GM12878 (cell line): ENCODE data around the gene SCLY. TPM values are rescaled to one million over a fixed set of nuclear protein-coding genes. Genes with fewer than 3 reads are reported as not detected.

Experiments
- ATAC-seq: fragments of 200-7000 bp; cut with Tn5 transposase; 3 replicates; pipeline ENCODE4 v1.9.1; 2020; ENCODE audit warnings: mild to moderate bottlenecking, moderate library complexity
- BruUV-seq: library from RNA; stranded (reverse); fragments of 400-500 nt; replicated peaks from 2 replicates; lab custom pipeline; 2021; lab: Mats Ljungman, UMichigan
- CTCF ChIA-PET: fragments of 300-600 bp; sonication (Branson Sonifier 250); formaldehyde crosslinking; extraction: SDS; loops from one replicate; lab custom pipeline; 2021; ENCODE audit warnings: inconsistent platforms; lab: Yijun Ruan, JAX
- POLR2A ChIA-PET: fragments of 350-600 bp; formaldehyde crosslinking; extraction: SDS; loops from one replicate; lab custom pipeline; 2021; ENCODE audit warnings: inconsistent platforms; lab: Charles Lee
- RAD21 ChIA-PET: fragments of 300-600 bp; sonication (Branson Sonifier 250); formaldehyde crosslinking; loops from one replicate; lab custom pipeline; 2023; ENCODE audit warnings: antibody characterized with exemption; ENCODE audit not compliant: unreplicated experiment; lab: Charles Lee
- SMC1A ChIA-PET: fragments of 300-600 bp; sonication (Branson Sonifier 250); formaldehyde crosslinking; loops from one replicate; lab custom pipeline; 2023; ENCODE audit not compliant: unreplicated experiment, uncharacterized antibody; lab: Charles Lee
- DNase-seq: peaks from one replicate; pipeline ENCODE4 v3.0.0-alpha.2; 2011; ENCODE audit warnings: low read depth, low spot score
- FAIRE-seq: peaks from 3 replicates; lab custom pipeline; 2011; peaks lifted over from hg19 to GRCh38; lab: Jason Lieb, UNC
- H2AFZ ChIP-seq: 2 replicates; pipeline ENCODE4 v1.6.0; 2011; ENCODE audit warnings: low read depth, low read length, control low read depth; ENCODE audit not compliant: control insufficient read depth
- H3K27ac ChIP-seq: 2 replicates; pipeline ENCODE4 v1.5.1; 2011; ENCODE audit warnings: control low read depth; ENCODE audit not compliant: control insufficient read depth, insufficient read depth
- H3K27me3 ChIP-seq, 2 experiments: replicated peaks in 1 of 2; 2 replicates each; pipeline versions ENCODE4 v1.6.0 to v1.6.1; 2011; ENCODE audit warnings: low read length in 1 of 2; ENCODE audit not compliant: control insufficient read depth in 2 of 2, insufficient read depth in 2 of 2
- H3K36me3 ChIP-seq, 2 experiments: 2 replicates each; pipeline ENCODE4 v1.5.1; 2011; ENCODE audit warnings: low read length in 1 of 2; ENCODE audit not compliant: control insufficient read depth in 2 of 2, insufficient read depth in 2 of 2
- H3K4me1 ChIP-seq: 2 replicates; pipeline ENCODE4 v1.6.1; 2011; ENCODE audit warnings: mild to moderate bottlenecking, low read length, moderate library complexity, mixed read lengths; ENCODE audit not compliant: control insufficient read depth, insufficient read depth
- H3K4me2 ChIP-seq: 2 replicates; pipeline ENCODE4 v1.6.0; 2011; ENCODE audit warnings: control low read depth; ENCODE audit not compliant: control insufficient read depth, insufficient read depth
- H3K4me3 ChIP-seq: fragments of 200-600 bp; sonication (generic); 2 replicates; pipeline ENCODE4 v1.5.1; 2016
- H3K79me2 ChIP-seq: 2 replicates; pipeline ENCODE4 v1.6.0; 2011; ENCODE audit warnings: low read length; ENCODE audit not compliant: control insufficient read depth, insufficient read depth
- H3K9ac ChIP-seq: 2 replicates; pipeline ENCODE4 v1.8.0; 2011; ENCODE audit warnings: low read length, control low read depth, mixed read lengths; ENCODE audit not compliant: control insufficient read depth, insufficient read depth
- H3K9me3 ChIP-seq: replicated peaks from 3 replicates; pipeline ENCODE4 v1.5.1; 2011; ENCODE audit warnings: mild to moderate bottlenecking, low read length; ENCODE audit not compliant: control insufficient read depth, insufficient read depth
- H4K20me1 ChIP-seq: 2 replicates; pipeline ENCODE4 v1.6.0; 2011; ENCODE audit not compliant: control insufficient read depth, insufficient read depth
- CEBPB ChIP-seq, 2 experiments: fragments of 150-350 bp in 1 of 2; IDR thresholded peaks; 2 replicates each; pipeline ENCODE4 v1.6.1; 2012 to 2014; ENCODE audit warnings: low read depth in 2 of 2, low read length in 2 of 2, borderline replicate concordance in 1 of 2, inconsistent platforms in 1 of 2
- HDGF ChIP-seq: fragments of 450-650 bp; IDR thresholded peaks from 2 replicates; pipeline ENCODE4 v1.6.1; 2016; ENCODE audit warnings: antibody characterized with exemption
- MYB ChIP-seq: fragments of 150-350 bp; IDR thresholded peaks from 2 replicates; pipeline ENCODE4 v1.6.1; 2014; ENCODE audit warnings: mild to moderate bottlenecking, low read depth, low read length, borderline replicate concordance
- PBX3 ChIP-seq: IDR thresholded peaks from 2 replicates; pipeline ENCODE4 v1.6.1; 2011; ENCODE audit warnings: mild to moderate bottlenecking, low read depth, low read length, moderate library complexity; ENCODE audit not compliant: insufficient replicate concordance
- WGBS: methylation state at CpG from one replicate; pipeline ENCODE4 v1.1.6; 2016; ENCODE audit warnings: low lambda C conversion rate; ENCODE audit not compliant: insufficient replicate concordance, insufficient coverage; ENCODE audit errors: missing lambda C conversion rate; 5-methylcytosine and 5-hydroxymethylcytosine counted together
- in situ Hi-C: fragments of 300-500 bp; cut with MboI; formaldehyde crosslinking; loops from 9 replicates; pipeline ENCODE4 v1.14.3; 2018; ENCODE audit warnings: mixed read lengths
- intact Hi-C: fragments of 100-400 bp; cut with micrococcal nuclease; formaldehyde crosslinking; loops from one replicate; pipeline ENCODE4 v1.14.2; 2022; ENCODE audit not compliant: unreplicated experiment
- polyA plus RNA-seq, 11 experiments: library from polyadenylated mRNA; depleted of rRNA in 4 of 11; unstranded in 6 of 11; stranded (reverse) in 5 of 11; fragments of >200 nt; fragmentation: Nextera tagmentation in 4 of 11; fragmentation: Illumina TruSeq in 1 of 11; extraction: Ambion mirVana in 4 of 11; extraction: Trizol in 1 of 11; gene quantifications; 1 replicate in 1 of 11; 2 replicates in 10 of 11; pipeline versions ENCODE4 v1.2.1 to v1.2.3, GENCODE V29; 2011 to 2016; ENCODE audit warnings: inconsistent platforms in 2 of 11, missing spikeins in 2 of 11, low read depth in 1 of 11
- total RNA-seq, 4 experiments: library from RNA; depleted of rRNA in 3 of 4; stranded (reverse); fragments of >200 nt in 3 of 4; fragmentation: Illumina TruSeq in 1 of 4; extraction: Trizol in 1 of 4; gene quantifications; 2 replicates each; pipeline versions ENCODE4 v1.2.1 to v1.2.3, GENCODE V29; 2013 to 2021
- TF ChIP-seq, protein P1 (sequence below): fragments of 450-650 bp; formaldehyde crosslinking; IDR thresholded peaks from 2 replicates; pipeline ENCODE4 v1.5.0; 2022; ENCODE audit warnings: mild to moderate bottlenecking, missing genetic modification characterization
- TF ChIP-seq, protein P2 (sequence below): fragments of 450-650 bp; IDR thresholded peaks from 2 replicates; pipeline ENCODE4 v1.6.1; 2016; ENCODE audit warnings: mild to moderate bottlenecking

Gene SCLY
- total and polyA plus RNA-seq, 10 of the 15 experiments (the other 5 are each of a cell fraction or from before 2014, with no cell fraction given): 3.3 to 49.1 (median 32.3) TPM

DNA sequence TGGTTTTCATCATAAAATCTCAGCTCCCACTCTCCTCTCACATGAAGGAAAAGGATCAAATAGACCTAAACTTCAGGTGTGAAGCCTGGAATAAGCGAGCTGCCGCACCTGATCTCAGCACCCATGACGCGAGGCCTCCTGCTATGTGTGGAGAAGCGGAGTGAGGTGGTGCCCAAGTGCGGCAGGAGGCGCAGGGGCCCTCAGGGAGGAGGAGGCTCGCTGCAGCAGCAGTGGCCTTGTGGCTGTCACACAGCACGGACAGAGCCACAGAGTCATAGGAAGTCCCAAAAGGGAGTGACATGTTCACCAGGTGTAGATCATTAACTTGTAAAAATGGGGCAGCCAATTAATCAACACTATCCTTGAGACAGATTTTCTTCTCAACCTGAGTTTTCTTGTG is 9.1 kb downstream of the SCLY start:
- in situ Hi-C loops: no loop called here
- DNase-seq: no peak
- POLR2A ChIA-PET: interaction anchor here (1.7 kb wide), 1 partner anchor 8 kb away, joined by 3 read pairs; no protein-coding TSS in a partner anchor

More for the DNA sequence above, 9.1 kb downstream of the SCLY start:
- FAIRE-seq (no peak), ATAC-seq (peak; percentile 87)
- H3K27me3 ChIP-seq: no peaks in the 10 kb centered on the region
- no peak overlapping the region for H3K4me3 ChIP-seq
- H3K4me1 ChIP-seq: peaks cover 10% of the 10 kb centered on the region
- intact Hi-C loops: loop anchor here (10.0 kb wide), 1 partner anchor 375 kb away; no protein-coding TSS in a partner anchor
- no peak overlapping the region for H3K9ac ChIP-seq
- SMC1A ChIA-PET: interaction anchor here (2.3 kb wide), 1 partner anchor 72 kb away, joined by 8 read pairs; no protein-coding TSS in a partner anchor
- peaks cover 9 to 21% of the 10 kb centered on the region in 2 experiments; a peak in 3 of 4 replicates for H3K36me3 ChIP-seq
- 90% methylated on average over 9 of the region's 9 CpGs for WGBS
- peaks cover 2% of the 10 kb centered on the region for H3K79me2 ChIP-seq
- TF ChIP-seq, protein P1, sequence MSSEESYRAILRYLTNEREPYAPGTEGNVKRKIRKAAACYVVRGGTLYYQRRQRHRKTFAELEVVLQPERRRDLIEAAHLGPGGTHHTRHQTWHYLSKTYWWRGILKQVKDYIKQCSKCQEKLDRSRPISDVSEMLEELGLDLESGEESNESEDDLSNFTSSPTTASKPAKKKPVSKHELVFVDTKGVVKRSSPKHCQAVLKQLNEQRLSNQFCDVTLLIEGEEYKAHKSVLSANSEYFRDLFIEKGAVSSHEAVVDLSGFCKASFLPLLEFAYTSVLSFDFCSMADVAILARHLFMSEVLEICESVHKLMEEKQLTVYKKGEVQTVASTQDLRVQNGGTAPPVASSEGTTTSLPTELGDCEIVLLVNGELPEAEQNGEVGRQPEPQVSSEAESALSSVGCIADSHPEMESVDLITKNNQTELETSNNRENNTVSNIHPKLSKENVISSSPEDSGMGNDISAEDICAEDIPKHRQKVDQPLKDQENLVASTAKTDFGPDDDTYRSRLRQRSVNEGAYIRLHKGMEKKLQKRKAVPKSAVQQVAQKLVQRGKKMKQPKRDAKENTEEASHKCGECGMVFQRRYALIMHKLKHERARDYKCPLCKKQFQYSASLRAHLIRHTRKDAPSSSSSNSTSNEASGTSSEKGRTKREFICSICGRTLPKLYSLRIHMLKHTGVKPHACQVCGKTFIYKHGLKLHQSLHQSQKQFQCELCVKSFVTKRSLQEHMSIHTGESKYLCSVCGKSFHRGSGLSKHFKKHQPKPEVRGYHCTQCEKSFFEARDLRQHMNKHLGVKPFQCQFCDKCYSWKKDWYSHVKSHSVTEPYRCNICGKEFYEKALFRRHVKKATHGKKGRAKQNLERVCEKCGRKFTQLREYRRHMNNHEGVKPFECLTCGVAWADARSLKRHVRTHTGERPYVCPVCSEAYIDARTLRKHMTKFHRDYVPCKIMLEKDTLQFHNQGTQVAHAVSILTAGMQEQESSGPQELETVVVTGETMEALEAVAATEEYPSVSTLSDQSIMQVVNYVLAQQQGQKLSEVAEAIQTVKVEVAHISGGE (CRISPR knock-in tag): no peak
- peak; percentile 24 for TF ChIP-seq PBX3
- no peak for TF ChIP-seq CEBPB (IDR thresholded peaks at IDR 0.05; ENCODE audit: borderline replicate concordance in 1 of 2, low read depth in 2 of 2, low read length in 2 of 2)
- no peak for TF ChIP-seq HDGF
- TF ChIP-seq, protein P2, sequence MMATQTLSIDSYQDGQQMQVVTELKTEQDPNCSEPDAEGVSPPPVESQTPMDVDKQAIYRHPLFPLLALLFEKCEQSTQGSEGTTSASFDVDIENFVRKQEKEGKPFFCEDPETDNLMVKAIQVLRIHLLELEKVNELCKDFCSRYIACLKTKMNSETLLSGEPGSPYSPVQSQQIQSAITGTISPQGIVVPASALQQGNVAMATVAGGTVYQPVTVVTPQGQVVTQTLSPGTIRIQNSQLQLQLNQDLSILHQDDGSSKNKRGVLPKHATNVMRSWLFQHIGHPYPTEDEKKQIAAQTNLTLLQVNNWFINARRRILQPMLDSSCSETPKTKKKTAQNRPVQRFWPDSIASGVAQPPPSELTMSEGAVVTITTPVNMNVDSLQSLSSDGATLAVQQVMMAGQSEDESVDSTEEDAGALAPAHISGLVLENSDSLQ: peak; percentile 34; the same call in 1 of the 2 replicates
- no peak for TF ChIP-seq MYB
- H3K9me3 ChIP-seq: peaks cover 3% of the 10 kb centered on the region; the same call in 2 of the 3 replicates
- H4K20me1 ChIP-seq: no peaks in the 10 kb centered on the region
- CTCF ChIA-PET: no interaction called here
- RAD21 ChIA-PET: interaction anchor here (1.3 kb wide), 1 partner anchor 9 kb away, joined by 6 read pairs; the partner anchor contains the start of gene SCLY
- no TSS peak for BruUV-seq
- H3K27ac ChIP-seq: no peak overlapping the region
- no peak overlapping the region for H3K4me2 ChIP-seq
- H2AFZ ChIP-seq: no peak overlapping the region
